Hindlimb muscle (tissue), 1 donor: ENCODE data around the gene PDZD2. TPM values are rescaled to one million over a fixed set of nuclear protein-coding genes. Genes with fewer than 3 reads are reported as not detected.

Experiments
- DNase-seq: peaks from one replicate; pipeline ENCODE4 v3.0.0-alpha.2; 2013
- polyA plus RNA-seq: library from polyadenylated mRNA; unstranded; fragments of 120-200 nt; gene quantifications from one replicate; pipeline ENCODE4 v1.2.1, GENCODE V29; 2013; ENCODE audit not compliant: insufficient read length

The PDZD2 gene
- polyA plus RNA-seq, 1 donor: 6.1 TPM

- no peak for DNase-seq
These were observed 343.1 kb downstream of the PDZD2 start for GRCh38 chr5:31982027-31982426.

GRCh38 chr5:31982621-31983020 is 343.7 kb downstream of the PDZD2 start:
- no peak for DNase-seq

DNA sequence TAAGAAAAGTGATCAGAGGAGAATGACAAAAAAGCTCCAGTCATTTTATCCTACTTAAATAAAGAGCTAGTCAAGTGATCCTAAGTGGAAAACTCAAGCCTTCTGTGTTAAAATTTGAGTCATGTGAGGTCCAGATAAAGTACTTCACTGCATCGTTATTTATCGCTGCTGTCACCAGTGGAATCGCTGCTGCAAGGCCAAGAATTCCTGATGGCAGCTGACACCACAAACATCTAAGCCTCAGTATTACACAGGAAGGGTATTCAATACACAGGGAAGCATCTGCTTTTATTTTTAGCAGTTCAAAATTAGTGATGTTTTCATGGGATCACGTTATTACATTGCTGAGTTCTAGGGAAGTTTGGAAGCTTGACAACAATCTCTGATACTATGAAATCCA is 344.9 kb downstream of the PDZD2 start:
- DNase-seq: no peak

DNA sequence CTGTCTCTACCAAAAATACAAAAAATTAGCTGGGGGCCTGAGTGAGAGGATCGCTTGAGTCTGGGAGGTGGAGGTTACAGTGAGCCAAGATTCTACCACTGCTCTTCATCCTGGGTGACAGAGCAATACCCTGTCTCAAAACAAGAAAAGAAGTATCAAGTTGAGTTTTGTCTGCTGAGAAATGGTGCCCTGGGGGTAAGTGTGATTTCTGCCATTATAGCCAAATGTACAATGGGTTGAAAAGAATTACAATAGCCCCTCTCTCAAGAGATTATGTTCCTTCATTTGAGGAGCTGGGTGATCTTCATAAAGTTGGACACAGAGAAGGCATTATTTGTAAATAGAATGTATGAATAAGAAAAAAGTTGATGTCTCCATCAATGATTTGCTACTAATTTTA is 345.8 kb downstream of the PDZD2 start:
- DNase-seq: no peak

DNA sequence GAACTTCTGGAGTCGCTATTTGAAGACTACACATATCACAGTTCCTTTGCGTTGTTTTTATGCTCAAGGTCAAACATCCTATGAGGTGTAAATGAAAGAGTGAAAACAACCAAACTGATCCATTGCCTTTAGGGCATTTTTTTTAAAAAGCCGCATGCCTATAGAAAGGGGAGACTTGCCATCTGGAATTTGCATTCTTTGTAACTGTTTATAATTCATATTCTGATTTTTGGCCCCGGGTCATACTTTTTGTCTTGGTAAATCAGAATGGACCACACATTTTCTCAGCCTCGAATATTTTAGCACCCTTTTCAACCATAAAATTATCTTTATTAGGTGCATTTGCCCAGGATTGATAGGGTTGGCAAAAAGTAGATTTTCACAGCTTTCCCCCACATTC is 347.2 kb downstream of the PDZD2 start:
- DNase-seq: no peak

DNA sequence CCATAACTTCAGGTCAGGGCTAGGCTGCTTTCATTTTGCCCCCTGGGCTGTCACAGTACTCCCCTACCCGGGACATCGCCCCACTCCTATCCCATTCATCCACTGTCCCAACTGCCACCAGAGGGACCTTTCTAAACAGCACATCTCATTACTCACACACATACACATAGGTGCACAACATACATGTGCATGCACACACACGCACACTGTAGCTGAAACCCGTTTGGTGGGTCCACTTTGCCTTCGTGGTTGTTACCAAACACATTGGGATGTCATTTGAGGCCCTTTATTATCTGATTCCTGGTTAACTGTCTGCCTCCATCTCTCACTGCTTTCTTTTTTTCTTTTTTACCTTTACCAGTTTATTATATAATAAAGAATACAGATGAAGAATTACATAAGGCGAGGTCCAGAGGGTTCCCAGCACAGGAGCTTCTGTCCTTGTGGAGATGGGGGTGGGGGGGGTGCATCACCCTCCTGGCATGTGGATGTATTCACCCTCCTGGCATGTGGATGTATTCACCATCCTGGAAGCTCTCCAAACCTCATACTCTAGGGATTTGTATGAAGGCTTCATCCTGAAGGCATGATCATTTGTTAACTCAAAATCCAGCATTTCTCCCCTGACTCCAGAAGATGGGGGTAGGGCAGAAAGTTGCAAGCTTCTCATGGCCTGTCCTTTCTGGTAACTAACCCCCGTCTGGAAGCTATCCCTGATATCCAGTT is 349.2 kb downstream of the PDZD2 start:
- DNase-seq: no peak

- DNase-seq: no peak
These were observed 351.2 kb downstream of the PDZD2 start for GRCh38 chr5:31990081-31990650.

DNA sequence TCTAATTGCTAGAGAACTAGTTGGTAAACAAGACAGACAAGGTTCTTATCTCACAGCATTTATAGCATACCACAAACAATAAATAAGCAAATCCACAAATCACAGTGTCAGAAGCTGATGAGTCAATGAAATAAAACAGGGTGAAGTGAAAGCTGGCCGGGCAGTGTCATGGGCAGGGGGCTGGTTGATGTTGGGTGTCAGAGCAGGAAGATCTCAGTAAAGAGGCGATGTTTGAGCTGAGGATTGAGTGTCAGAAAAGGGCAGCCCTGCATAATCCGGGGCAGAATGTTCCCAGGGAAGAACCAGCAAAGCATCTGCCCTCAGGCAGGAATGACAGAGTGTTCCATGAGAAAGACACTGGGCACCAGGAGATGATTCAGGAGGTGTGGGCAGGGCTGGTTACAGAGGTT is 351.8 kb downstream of the PDZD2 start:
- no peak for DNase-seq

- no peak for DNase-seq
These were observed 353.4 kb downstream of the PDZD2 start for GRCh38 chr5:31992377-31992776.

DNA sequence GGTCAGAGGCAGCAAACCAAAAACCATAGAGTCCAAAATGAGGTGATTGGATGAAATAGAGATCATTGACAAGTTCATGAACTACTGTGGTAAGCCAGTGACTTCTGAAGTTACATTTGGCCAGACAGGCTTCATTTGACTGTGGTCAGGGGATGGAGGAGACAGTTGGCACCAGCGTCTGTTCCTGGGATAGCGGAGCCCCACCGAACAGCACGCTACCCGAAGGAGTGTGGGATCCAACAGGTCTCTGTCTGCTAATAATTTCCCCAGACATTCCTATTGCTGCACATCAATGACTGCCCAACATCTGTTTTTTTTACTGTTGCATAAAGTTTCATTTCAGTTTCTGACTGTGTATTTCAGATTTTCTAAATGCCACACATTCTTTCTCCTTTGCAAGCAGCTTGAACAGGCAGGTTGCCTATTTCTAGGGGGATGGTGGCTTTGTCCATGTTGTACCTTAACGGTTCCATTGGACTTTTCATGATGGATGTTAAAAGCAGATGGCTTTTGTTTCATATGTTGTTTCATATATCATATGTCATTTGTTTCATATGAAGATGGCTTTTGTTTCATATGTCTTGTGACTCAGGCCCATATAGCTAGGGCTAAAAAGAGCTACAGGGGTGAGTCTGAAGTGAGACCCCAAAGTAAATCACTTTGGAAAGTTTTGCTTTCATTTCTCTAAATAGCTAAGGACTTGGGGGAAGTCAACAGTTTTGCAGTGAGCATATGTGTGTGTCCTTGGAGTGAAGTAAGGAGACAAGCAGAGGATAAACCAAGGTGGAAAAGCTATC is 354.4 kb downstream of the PDZD2 start:
- peak; percentile 58 for DNase-seq

DNA sequence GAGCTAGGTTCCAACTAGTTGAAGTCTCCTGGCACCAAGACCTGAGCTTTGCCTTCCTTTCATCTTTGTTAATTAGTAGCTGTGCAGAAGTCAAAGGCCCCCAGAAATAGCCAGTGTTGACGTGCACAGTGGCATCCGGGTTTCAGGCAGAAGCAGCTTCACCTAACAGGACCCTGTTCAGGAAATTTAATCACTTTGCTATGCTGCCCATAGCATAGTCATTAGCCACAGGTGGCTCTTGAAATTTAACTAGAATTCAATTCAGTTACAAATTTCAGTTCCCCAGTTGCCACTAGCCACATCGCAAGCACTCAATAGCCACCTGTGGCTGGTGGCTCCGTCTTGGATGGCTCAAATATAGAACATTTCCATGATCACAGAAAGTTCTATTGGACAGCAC is 356.1 kb downstream of the PDZD2 start:
- DNase-seq: no peak

DNA sequence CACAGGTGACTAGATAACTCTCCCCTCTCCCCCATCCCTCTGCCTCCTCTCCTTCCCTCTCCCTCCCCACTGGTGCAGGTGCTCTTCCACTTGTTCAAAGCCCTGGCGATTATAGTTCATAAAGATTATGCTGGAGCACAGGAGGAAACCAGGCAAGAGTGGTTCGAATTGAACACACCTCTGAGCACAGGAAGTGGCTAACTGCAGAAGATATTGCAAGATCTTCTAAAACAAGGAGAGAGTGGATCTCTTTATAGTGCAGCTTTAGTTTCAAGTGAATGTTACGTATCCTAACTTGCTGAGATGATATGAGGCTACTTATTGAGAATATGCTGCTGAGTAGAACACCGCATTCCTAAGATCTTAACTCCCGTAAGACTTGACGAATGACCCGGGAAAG is 356.8 kb downstream of the PDZD2 start:
- DNase-seq: no peak

DNA sequence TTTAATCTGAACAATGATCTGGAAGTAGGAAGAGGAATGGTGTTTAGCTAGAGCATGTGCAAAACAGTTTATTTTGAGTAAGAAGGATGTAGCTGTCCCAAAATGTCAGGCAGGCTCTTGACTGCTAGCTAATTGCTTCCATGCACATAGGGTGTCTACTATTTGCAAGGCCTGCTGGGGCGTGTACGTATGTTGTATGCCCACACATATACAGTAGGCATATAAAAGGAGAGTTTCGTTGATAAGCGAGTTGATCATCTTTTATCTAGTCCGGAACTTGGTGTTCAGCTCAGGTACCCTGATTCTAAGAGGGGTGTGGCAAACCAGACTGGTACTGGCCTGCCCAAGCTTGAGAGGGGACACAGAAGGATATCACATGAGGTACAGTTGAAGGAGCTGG is 358.0 kb downstream of the PDZD2 start:
- DNase-seq: no peak

- DNase-seq: no peak
These were observed 360.5 kb downstream of the PDZD2 start for GRCh38 chr5:31999470-31999869.

GRCh38 chr5:32000731-32001130 is 361.8 kb downstream of the PDZD2 start:
- DNase-seq: no peak

DNA sequence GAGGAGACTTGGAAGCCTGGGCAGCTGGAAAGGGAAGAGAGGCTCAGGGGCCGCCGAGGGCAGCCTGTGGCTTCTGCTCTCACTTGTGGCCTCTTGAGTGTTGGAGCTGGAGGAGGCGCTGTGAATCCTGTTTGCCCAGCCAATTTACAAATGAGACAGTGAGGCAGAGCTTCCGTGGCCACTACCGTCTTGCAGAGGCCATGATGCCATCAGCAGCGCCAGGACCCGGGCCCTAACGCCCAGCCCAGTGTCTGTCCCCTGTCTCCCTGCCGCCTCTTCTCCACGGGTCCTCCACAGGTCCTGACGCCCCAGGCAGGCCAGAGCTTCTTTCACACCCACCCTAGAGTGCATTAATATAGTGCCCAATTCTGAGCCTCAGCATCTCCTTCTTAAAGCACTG is 362.4 kb downstream of the PDZD2 start:
- no peak for DNase-seq

- DNase-seq: no peak
These were observed 362.8 kb downstream of the PDZD2 start for GRCh38 chr5:32001707-32002106.

- no peak for DNase-seq
These were observed 363.8 kb downstream of the PDZD2 start for GRCh38 chr5:32002755-32003154.

GRCh38 chr5:32003981-32004380 is 365.1 kb downstream of the PDZD2 start:
- DNase-seq: no peak

GRCh38 chr5:32004404-32004803 is 365.5 kb downstream of the PDZD2 start:
- no peak for DNase-seq

DNA sequence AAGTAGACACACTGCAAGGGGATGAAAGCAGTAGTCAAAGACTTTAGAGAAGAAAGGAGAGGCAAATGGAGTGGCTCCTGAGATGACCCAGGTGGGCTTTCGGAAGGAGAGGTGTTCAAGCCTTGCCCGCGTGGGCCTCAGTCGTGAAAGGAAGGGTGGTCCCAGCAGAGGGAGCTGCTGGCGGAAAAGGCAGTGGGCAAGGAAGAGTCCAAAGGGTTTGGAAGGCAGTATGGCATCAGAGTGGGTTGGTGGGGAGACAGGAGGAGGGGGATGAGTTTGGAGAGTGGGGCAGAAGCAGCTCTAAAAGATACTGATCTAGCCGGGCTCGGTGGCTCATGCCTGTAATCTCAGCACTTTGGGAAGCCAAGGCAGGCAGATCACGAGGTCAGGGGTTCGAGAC is 369.8 kb downstream of the PDZD2 start:
- DNase-seq: no peak

DNA sequence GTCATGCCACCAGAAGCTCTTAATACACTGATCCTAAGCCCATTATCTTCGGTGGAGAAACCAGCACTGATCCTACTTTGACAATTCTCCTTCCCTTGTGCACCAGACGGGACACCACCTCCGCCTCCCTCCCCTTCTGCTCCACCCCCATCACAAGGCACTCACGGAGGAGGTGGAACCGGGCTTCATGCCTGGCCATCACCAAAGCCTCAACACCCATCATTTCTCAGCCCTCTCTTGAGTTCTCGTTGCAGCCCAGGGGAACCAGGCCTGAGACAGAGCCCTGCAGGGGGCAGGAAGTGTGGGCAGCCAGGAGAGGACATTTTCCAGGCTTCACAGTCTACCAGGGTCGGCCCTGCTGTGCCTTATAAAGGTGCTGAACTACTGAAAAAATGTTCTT is 374.7 kb downstream of the PDZD2 start:
- no peak for DNase-seq

GRCh38 chr5:32014096-32014745 is 375.3 kb downstream of the PDZD2 start:
- no peak for DNase-seq
